GM13977 (cell line): ENCODE results near the gene P2RY14.
"Not testable (repeated sequence)": the region's sequence is repeated elsewhere in the genome, so short reads cannot be mapped to it uniquely, and the experiment has no call there.

Experiments
- DNase-seq: peaks from one replicate; pipeline ENCODE4 v3.0.0; 2012; ENCODE audit warnings: low spot score
- CTCF ChIP-seq: IDR thresholded peaks from 2 replicates; pipeline ENCODE4 v1.5.1; 2012; ENCODE audit warnings: mild to moderate bottlenecking, control low read depth; ENCODE audit not compliant: insufficient read depth; ENCODE audit errors: extremely low read depth, missing control alignments
- in situ Hi-C: fragments of 300-500 bp; cut with MboI; formaldehyde crosslinking; loops from one replicate; pipeline ENCODE4 v1.12.0; 2022; ENCODE audit warnings: low sequenced_read_pairs, low pct_unique_long_range_greater_than_20kb, mixed read lengths, inconsistent platforms; ENCODE audit not compliant: unreplicated experiment

P2RY14 gene

DNA sequence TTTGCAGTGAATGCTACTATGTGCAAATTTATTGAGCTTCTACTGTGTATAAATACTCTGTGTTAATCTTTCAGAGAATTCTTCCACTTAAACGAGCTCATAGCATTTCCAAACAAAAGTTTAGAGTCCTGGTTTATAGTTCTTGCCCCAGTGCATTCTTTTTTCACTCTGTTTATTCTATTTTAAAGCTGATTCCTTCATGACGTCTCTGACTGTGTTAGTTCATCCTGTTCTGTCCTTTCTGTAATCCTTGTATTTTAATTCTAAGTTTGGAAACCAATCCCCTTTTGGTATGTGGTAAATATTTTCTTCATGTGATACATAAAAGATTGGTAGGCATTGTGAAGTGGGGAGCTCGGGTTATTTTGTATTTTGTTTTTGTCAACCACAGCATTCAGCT, 18.7 kb downstream of the P2RY14 start:
- TF ChIP-seq CTCF: no peak
- DNase-seq: no peak
- in situ Hi-C loops: no loop called here

DNA sequence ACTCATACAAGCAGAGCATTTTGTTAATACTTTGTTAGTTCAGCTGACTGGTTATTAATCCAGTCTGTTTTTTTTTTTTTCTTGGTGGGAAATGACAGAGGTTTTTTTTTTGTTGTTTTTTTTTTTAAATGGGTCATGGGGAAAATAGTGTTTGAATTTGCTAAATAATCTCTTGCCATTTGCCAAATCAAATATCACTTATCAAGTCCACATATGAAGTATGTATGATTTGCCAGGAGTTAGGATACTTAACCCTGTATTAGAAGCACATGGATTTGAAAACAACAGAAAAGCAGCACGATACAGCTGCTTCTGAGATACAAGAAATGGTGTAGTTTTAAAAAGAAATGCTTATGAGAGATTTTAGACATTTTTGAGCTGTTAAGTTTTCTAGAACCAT, 21.6 kb downstream of the P2RY14 start:
- in situ Hi-C loops: no loop called here
- TF ChIP-seq CTCF: no peak
- no peak for DNase-seq

DNA sequence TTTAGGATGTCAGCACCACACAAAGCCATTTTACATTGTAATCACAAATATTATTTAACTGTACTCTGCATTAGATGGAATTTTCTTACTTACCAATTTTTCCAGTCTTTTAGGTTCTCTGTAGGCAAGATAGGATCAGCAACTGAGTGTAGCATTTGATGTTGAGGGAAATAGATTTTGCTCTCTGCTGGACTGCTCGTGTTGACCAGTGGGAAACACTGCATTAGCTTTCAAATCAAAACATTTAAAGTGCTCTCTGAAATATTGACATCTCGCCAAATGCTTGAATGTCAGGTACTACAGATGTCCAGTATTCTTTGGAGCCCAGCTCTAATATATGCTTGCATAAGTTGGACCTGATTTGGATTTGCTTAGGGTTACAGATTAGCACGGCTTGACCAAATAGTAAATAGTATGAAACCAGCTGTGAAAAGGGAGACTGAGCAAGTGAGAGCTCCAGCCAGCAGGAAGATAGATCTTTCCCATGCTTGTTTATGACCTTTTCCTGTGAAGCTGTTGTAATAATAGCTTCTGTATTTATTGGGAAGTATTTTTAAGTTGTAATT, 29.5 kb downstream of the P2RY14 start:
- in situ Hi-C loops: no loop called here
- TF ChIP-seq CTCF: no peak
- no peak for DNase-seq

GRCh38 chr3:151242006-151242405, 36.3 kb downstream of the P2RY14 start:
- DNase-seq, in situ Hi-C loops: not testable (repeated sequence)

GRCh38 chr3:151236736-151237135, 41.6 kb downstream of the P2RY14 start:
- no peak for DNase-seq
- TF ChIP-seq CTCF: no peak
- in situ Hi-C loops: no loop called here

DNA sequence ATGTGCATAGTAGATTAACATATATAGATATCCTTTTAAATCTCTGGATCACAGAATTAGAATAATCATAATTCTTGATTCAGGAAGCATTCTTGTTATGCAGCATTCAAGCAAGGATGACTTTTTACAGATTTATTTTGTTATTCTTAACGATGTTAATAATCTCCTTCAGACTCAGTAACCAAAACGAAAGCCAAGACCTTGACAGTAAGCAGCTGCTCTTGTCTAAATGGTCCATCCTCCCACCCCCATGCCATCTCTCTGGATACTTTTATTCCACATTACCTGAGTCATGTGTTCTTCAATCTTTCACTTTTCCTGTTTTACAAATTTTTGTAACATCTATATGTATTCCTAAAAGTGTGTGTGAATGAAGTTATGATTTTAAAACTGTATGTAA, 42.0 kb downstream of the P2RY14 start:
- DNase-seq: no peak
- in situ Hi-C loops: no loop called here
- no peak for TF ChIP-seq CTCF

DNA sequence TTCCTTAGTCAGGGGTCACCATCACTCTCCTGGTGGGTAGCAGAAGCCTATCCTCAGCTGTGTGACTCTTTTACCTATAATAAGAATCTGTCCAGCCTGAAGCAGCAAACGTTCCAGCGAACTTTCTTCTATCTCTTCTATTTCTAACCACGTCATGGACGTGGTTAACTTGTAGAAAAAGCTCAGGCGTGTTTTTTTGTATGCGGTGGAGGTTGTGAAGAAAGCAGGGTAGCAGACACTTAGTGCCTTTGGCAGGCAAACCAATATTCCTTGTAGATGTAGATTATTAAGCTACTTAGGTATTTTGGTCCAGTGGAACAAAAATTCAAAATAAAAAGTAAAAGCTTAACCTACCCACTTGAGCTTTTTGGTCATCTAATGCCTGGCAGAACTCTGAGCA, 43.5 kb downstream of the P2RY14 start:
- no peak for TF ChIP-seq CTCF
- in situ Hi-C loops: no loop called here
- no peak for DNase-seq
